ENCODE results near the gene PDXP. TPM values are rescaled to one million over a fixed set of nuclear protein-coding genes. Genes with fewer than 3 reads are reported as not detected.

PDXP gene, protein sequence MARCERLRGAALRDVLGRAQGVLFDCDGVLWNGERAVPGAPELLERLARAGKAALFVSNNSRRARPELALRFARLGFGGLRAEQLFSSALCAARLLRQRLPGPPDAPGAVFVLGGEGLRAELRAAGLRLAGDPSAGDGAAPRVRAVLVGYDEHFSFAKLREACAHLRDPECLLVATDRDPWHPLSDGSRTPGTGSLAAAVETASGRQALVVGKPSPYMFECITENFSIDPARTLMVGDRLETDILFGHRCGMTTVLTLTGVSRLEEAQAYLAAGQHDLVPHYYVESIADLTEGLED
- polyA plus RNA-seq (108 and 129 TPM in 2 replicates), polyA minus RNA-seq (91.5 and 104 TPM in 2 replicates)

DNA sequence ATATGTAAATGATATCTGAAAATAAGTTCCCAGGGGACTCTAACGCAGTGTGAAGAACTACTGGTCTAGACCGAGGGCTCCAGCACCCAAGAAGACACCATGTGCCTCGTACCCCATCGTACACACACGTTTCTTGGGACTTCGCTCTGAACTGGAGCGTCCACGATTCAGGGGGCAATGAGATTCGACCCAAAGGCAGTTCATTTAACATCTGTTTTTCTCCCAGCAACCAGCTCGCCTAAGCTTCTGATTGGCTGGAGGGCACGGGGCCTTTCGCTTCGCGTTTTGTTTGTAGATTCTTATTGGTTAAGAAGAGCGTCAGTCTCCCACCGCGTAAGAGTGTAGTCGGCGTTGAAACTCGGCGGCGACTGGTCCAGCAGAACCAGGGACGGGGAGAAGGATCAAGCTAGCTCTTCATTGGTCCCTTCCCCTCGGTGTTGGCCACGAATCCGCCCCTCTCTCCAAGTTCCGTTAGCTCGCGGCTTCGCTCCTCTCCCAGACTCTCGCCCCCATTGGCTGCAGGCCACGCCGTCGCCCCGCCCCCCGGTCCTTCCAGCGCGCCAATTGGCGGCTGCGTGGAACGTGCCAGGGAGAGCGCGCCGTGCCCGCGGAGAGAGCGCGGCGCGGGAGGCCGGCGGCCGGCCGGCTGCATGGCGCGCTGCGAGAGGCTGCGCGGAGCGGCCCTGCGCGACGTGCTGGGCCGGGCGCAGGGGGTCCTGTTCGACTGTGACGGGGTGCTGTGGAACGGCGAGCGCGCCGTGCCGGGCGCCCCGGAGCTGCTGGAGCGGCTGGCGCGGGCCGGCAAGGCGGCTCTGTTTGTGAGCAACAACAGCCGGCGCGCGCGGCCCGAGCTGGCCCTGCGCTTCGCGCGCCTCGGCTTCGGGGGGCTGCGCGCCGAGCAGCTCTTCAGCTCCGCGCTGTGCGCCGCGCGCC lies at the start of gene PDXP:
PDXP (plus strand) TSS at position 591 of the 933 bp plus-strand sequence; CDS start at position 651, 60 bp downstream.
- Histone ChIP-seq H2AFZ (ENCODE audit: low read depth, low read length) (peak within 1 kb of the TSS; percentile 68), H3K4me3 (ENCODE audit: low read length) (peak within 1 kb of the TSS; percentile 93), H4K20me1 (ENCODE audit: insufficient read depth) (no peaks in the 10 kb centered on the region), H3K27ac (ENCODE audit: low read length) (peak within 1 kb of the TSS; percentile 90), H3K9me2 (ENCODE audit: insufficient read depth, low read length) (no peaks in the 10 kb centered on the region), H3K9ac (ENCODE audit: low read length) (peak within 1 kb of the TSS; percentile 75), H3K9me3 (ENCODE audit: low read length) (no peaks in the 10 kb centered on the region), H3K27me3 (ENCODE audit: insufficient read depth, low read depth, low read length) (no peaks in the 10 kb centered on the region), H3K4me2 (ENCODE audit: low read length) (peak within 1 kb of the TSS; percentile 85), H3F3A (ENCODE audit: insufficient read depth, low read length, poor library complexity, severe bottlenecking) (peaks cover 3% of the 10 kb centered on the region), H3K36me3 (ENCODE audit: insufficient read depth, low read length) (no peaks in the 10 kb centered on the region), H3K79me2 (replicated peaks; ENCODE audit: insufficient read depth, low read length) (peaks cover 12% of the 10 kb centered on the region)
- TF ChIP-seq, protein P1, sequence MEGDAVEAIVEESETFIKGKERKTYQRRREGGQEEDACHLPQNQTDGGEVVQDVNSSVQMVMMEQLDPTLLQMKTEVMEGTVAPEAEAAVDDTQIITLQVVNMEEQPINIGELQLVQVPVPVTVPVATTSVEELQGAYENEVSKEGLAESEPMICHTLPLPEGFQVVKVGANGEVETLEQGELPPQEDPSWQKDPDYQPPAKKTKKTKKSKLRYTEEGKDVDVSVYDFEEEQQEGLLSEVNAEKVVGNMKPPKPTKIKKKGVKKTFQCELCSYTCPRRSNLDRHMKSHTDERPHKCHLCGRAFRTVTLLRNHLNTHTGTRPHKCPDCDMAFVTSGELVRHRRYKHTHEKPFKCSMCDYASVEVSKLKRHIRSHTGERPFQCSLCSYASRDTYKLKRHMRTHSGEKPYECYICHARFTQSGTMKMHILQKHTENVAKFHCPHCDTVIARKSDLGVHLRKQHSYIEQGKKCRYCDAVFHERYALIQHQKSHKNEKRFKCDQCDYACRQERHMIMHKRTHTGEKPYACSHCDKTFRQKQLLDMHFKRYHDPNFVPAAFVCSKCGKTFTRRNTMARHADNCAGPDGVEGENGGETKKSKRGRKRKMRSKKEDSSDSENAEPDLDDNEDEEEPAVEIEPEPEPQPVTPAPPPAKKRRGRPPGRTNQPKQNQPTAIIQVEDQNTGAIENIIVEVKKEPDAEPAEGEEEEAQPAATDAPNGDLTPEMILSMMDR (IDR thresholded peaks at IDR 0.05; ENCODE audit: poor library complexity, severe bottlenecking) = peak; percentile 15
- TF ChIP-seq POLR2AphosphoS5 (IDR thresholded peaks at IDR 0.05) (peak; percentile 78), MXI1 (conservative IDR thresholded peaks at IDR 0.05; ENCODE audit: poor library complexity, severe bottlenecking) (peak; percentile 90), TAF1 (IDR thresholded peaks at IDR 0.05; ENCODE audit: low read depth) (peak; percentile 81), SMC3 (conservative IDR thresholded peaks at IDR 0.05; ENCODE audit: poor library complexity) (peak; percentile 16), RAD21 (conservative IDR thresholded peaks at IDR 0.05) (peak; percentile 32), EZH2 (IDR thresholded peaks at IDR 0.05; ENCODE audit: borderline replicate concordance, insufficient read depth, low read length, poor library complexity, severe bottlenecking) (no peak), EP300 (conservative IDR thresholded peaks at IDR 0.05; ENCODE audit: poor library complexity, severe bottlenecking) (peak; percentile 61)
- TF ChIP-seq, protein P2, sequence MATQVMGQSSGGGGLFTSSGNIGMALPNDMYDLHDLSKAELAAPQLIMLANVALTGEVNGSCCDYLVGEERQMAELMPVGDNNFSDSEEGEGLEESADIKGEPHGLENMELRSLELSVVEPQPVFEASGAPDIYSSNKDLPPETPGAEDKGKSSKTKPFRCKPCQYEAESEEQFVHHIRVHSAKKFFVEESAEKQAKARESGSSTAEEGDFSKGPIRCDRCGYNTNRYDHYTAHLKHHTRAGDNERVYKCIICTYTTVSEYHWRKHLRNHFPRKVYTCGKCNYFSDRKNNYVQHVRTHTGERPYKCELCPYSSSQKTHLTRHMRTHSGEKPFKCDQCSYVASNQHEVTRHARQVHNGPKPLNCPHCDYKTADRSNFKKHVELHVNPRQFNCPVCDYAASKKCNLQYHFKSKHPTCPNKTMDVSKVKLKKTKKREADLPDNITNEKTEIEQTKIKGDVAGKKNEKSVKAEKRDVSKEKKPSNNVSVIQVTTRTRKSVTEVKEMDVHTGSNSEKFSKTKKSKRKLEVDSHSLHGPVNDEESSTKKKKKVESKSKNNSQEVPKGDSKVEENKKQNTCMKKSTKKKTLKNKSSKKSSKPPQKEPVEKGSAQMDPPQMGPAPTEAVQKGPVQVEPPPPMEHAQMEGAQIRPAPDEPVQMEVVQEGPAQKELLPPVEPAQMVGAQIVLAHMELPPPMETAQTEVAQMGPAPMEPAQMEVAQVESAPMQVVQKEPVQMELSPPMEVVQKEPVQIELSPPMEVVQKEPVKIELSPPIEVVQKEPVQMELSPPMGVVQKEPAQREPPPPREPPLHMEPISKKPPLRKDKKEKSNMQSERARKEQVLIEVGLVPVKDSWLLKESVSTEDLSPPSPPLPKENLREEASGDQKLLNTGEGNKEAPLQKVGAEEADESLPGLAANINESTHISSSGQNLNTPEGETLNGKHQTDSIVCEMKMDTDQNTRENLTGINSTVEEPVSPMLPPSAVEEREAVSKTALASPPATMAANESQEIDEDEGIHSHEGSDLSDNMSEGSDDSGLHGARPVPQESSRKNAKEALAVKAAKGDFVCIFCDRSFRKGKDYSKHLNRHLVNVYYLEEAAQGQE (IDR thresholded peaks at IDR 0.05; ENCODE audit: borderline replicate concordance) = peak; percentile 23

Measured in neural cell (in vitro differentiated cells).